HG03196 (cell line): Measurements from ENCODE around the gene PKP3.
"Not testable (repeated sequence)": the region's sequence is repeated elsewhere in the genome, so short reads cannot be mapped to it uniquely, and the experiment has no call there.

Source experiments
- ATAC-seq: cut with Tn5 transposase; IDR thresholded peaks from one replicate; pipeline ENCODE4 v1.9.1; 2021; ENCODE audit not compliant: unreplicated experiment

The PKP3 gene

GRCh38 chr11:395866-396265 lies 1.9 kb downstream of the PKP3 start:
- ATAC-seq, result no peak

GRCh38 chr11:396511-396947 lies 2.5 kb downstream of the PKP3 start:
- no peak for ATAC-seq

GRCh38 chr11:396948-397548 lies 3.0 kb downstream of the PKP3 start:
- ATAC-seq, result no peak

DNA sequence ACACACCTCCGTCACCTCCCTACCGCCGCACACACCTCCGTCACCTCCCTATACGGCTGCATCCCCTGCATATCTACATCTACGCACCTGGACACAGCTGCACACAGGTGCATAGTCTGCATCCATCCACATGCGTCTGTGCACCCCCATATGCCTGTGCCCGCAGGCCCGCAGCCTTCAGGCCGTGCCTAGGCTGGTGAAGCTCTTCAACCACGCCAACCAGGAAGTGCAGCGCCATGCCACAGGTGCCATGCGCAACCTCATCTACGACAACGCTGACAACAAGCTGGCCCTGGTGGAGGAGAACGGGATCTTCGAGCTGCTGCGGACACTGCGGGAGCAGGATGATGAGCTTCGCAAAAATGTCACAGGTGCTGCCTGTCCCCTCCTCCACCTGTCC lies 4.8 kb downstream of the PKP3 start:
- no peak for ATAC-seq

- ATAC-seq, result no peak
Measured at GRCh38 chr11:399731-400211, 5.8 kb downstream of the PKP3 start.

GRCh38 chr11:400241-400689 lies 6.3 kb downstream of the PKP3 start:
- no peak for ATAC-seq

DNA sequence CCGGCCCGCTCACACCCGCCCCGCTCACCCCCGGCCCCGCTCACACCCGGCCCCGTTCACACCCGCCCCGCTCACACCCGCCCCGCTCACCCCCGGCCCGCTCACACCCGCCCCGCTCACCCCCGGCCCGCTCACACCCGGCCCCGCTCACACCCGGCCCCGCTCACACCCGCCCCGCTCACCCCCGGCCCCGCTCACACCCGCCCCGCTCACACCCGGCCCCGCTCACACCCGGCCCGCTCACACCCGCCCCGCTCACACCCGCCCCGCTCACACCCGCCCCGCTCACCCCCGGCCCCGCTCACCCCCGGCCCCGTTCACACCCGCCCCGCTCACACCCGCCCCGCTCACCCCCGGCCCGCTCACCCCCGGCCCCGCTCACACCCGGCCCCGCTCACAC lies 7.2 kb downstream of the PKP3 start:
- not testable (repeated sequence) for ATAC-seq

- ATAC-seq, result no peak
Measured at GRCh38 chr11:403021-403760, 9.2 kb downstream of the PKP3 start.

- no peak for ATAC-seq
Measured at GRCh38 chr11:403761-404431, 9.9 kb downstream of the PKP3 start.

- ATAC-seq, result no peak
Measured at GRCh38 chr11:404551-405264, 10.7 kb downstream of the PKP3 start.

- ATAC-seq, result no peak
Measured at GRCh38 chr11:405323-405953, 11.4 kb downstream of the PKP3 start.

DNA sequence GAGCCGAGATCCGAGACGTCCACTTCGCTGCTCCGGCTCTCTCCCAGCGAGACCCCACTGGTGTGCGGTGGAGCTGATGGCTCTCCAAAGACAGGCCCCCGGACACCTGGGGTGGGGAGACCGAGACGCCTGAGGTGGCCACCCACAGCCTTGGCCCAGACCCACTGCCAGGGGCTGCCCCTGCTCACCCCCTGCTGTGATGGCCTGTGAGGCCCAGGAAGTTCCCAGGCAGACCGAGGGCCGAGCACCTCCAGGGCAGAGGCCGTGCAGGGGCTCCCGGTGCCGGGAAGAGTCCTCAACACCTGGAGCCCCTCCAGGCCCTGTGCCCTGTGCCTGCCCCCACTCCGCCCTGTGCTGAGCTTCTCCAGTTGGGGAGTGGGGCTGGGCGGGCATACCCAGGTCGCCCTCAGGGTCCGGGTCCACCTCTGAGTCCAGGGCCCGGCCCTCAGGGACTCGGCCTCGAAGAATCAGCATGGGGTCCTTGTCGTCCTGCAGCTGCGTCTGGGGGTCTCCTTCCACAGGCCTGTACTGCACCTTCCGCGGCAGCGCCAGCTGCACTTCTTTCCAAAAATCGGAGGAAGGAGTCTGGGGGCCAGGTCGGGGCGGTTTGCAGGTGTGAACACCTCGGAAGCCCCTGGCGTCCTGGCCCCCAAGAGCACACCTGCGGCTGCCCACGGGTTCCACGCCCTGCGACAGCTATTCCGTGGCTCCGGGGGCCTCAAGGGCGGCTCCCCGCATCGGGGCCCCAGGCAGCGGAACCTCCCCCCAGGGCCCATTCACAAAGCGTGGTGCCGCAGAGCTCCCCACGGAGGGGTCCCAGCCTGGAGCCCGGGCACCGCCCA lies 12.2 kb downstream of the PKP3 start:
- ATAC-seq, result no peak

DNA sequence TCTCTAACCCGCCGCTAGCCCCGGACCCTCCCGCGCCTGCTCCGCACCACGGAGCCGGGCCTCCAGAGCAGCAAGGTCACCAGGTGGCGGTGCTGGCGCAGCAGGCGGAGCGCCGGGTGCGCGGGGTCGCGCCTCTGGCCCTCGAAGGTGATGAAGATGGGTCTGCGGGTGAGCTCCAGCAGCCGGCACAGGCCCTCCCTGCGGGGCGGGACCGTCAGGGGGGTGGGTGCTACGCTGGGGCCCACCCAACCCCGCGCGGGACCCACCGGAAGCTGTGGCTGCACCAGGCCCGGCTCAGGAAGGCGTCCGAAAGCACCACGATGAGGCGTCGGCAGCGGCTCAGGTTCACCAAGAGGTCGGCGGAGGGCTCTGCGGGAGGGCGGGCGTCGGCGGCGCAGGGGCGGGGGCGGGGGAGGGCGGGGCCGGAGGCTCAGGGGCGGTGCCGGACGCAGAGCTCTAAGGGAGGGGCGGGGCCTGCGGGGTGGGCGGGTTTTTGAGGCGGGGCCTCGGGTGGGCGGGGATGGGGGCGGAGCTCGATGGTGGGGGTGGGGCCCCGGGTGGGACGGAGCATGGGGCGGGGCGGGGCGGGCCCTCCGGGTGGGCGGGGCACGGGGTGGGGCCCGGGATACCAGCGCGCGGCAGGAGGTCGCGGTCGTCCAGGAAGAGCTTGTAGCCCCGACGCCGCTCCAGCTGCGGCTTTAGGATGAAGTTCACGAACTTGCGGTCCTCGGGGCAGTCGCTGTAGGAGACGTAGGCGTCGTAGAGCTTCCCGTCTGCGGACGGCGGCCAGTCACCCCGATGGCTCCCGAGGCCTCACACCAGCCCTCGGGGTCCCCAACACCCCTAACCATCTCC lies 13.0 kb downstream of the PKP3 start:
- no peak for ATAC-seq

GRCh38 chr11:407651-408123 lies 13.7 kb downstream of the PKP3 start:
- ATAC-seq, result no peak

DNA sequence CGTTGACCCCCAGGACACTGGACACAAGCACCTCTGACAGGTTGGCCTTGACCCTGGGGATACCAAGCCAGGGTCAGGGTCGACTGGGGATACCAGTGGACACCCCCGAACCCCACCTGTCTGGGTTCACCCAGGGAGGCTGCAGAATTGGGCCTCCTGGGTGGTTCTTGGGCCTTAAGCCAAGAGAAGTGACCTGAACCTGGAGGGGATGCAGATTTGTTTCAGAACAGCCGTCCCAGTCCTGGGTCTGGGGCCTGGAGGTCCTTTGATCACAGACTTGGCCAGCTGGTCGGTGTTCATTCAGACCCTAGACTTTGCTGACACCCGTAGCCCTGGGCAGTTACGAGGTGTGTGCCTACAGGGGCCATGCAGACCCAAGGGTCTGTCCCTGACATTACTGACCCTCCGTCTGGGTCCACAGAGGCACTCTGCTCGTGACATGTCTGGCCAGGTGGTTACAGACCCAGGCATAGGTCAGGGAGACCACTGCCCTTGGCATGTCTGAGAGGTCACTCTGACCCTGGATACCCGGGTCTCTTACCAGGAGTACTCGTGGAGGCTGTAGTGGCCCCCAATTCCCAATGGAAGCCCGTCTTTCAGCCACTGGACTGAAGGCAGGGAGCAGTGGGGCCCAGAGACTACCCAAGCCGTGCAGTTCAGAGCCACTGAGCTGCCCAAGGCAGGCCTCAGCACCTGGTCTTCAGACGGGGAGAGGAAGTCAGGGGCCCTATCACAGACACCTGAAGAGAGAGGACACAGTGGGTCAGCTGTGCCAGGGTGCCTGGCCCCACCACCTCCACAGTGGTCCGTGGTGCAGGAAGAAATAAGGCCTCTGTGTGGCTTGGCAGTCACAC lies 14.4 kb downstream of the PKP3 start:
- ATAC-seq, result no peak

DNA sequence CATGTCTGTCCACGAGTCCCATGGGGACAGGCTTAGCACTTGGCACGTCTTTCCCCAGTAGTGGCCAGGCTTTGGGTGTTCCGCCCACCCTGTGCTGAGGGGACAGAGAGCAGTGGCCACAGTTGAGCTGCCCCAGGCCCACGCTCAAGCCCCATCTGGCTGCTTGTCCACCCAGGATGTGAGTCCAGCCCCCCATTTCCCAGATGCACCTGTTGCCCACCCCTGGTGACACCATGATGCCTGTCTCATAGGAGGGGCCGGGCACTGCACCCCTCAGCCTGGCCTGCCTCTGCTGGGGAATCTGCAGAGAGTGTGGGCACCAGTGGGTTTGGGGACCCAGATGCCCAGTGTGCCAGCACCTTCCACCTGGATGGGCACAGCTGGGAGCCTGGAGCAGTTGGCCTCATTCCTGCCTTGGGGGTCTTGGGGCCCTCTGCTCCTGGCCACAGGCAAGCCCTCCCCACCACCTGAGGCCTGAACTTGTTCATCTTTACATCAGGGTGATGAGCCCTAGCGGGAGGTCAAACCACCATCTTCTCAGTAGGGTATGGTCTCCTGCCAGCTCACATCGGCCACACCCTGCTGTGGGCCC lies 15.1 kb downstream of the PKP3 start:
- ATAC-seq, result no peak

DNA sequence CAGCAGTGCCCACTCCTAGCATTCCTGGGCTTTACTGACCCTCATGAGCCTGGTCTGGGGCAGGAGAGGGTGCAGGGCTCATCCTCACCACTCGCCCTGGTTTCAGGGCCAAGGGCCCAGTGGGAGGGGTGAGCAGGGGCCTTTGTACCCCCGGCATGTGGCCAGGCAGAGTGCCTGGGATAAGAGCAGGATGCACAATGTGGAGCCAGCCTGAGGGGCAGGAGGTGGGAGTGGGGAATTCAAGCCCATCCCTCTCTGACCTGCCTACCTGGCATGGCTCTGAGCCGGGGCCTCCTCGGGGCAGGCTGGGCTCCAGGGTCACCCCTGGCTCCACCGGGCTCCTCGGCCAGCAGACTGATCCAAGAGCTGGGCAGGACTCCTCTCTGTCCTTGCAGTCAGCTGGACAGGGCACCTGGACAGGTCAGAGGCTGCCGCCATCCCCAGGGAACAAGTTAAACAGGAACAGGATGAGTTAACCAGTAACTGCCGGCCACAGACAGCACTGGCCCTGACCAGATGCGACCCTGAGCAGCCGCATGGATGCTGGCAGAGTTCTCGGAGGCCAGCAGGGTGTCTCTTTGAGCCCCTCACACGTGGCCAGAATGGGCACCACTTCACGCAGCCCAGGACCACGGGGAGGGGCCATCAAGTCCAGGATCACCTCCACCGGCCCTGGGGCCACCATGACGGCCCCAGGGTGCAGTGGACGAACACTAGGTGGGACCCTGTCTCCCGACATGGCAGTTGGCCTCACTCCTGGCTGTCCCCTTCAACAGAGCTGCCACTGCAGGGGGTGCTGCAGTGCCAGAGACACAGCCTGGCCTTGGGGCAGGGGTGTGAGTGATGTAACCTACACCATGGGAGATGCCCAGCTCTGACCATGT lies 15.8 kb downstream of the PKP3 start:
- ATAC-seq, result no peak
